Measurements from ENCODE around the gene HDAC4. TPM values are rescaled to one million over a fixed set of nuclear protein-coding genes. Genes with fewer than 3 reads are reported as not detected.

HDAC4 gene
- total and polyA plus RNA-seq, 2 donors (not counting 1 experiment from before 2014, with no cell fraction given): 13.5 to 46.0 TPM

DNA sequence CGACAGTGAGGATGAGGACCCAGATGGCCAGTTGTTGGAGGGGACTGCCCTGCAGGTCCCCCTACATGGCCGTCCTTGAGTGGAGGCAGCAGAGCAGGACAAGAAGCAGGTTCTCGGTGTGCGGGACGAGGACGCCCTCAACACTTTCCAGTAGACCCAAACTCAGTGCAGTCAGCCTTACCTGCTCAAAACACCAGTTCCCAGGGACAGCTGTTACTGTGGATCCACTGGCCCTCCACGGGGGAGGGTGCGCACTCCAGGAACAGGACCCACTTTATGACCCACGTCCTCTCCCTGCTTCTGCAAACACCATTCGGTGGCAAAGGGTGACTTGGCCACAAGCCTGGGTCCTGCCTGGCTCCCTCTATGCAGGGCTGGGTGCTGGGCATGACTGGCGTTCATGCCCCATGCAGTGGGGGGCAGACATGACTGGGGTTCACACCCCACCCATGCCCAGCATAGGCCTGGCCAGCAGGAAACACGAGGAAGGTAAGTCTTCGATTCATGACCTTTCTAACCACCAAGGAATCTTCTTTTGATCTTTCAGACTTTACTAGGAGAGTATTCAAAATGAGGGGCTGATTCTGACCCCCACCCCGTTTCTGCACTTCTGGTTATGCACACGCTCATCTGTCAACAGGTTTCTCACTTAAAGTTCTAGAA lies 233.7 kb downstream of the HDAC4 start:
- ChIA-PET POLR2A (no interaction called here), CTCF (no interaction called here)
- Histone ChIP-seq H3K4me2 (replicated peaks; ENCODE audit: low read depth, low read length, poor library complexity, severe bottlenecking) (no peak overlapping the region), H3K27ac (ENCODE audit: low read length in 2 of 2) (no peak overlapping the region), H2AFZ (ENCODE audit: insufficient read depth, low read depth, low read length, poor library complexity, severe bottlenecking) (no peak overlapping the region), H3K27me3 (replicated peaks in 1 of 4; ENCODE audit: control extremely low read depth in 1 of 4, control insufficient read depth in 3 of 4, insufficient read depth in 4 of 4, low read length in 3 of 4) (no peaks in the 10 kb centered on the region), H3K36me3 (replicated peaks in 1 of 2; ENCODE audit: control extremely low read depth in 1 of 2, control insufficient read depth in 1 of 2, extremely low read depth in 1 of 2, insufficient read depth in 2 of 2, low read length in 1 of 2) (no peaks in the 10 kb centered on the region), H3K9ac (ENCODE audit: low read length) (no peak overlapping the region), H3K9me3 (ENCODE audit: control extremely low read depth in 1 of 3, control insufficient read depth in 2 of 3, insufficient read depth in 1 of 3, low read length in 2 of 3) (peaks cover 1 to 12% (median 8%) of the 10 kb centered on the region in 3 donors), H3K79me2 (ENCODE audit: control insufficient read depth, insufficient read depth, low read length) (no peaks in the 10 kb centered on the region), H3K4me3 (ENCODE audit: control extremely low read depth in 1 of 5, extremely low read depth in 1 of 5, insufficient read depth in 1 of 5, low read depth in 2 of 5, low read length in 4 of 5) (no peak overlapping the region), H4K20me1 (ENCODE audit: control insufficient read depth, insufficient read depth, low read length, poor library complexity, severe bottlenecking) (no peaks in the 10 kb centered on the region), H3K4me1 (ENCODE audit: control insufficient read depth in 2 of 2, insufficient read depth in 2 of 2, low read length in 2 of 2) (no peaks in the 10 kb centered on the region)
- H3K27ac Mint-ChIP-seq: no peak overlapping the region
- no peaks in the 10 kb centered on the region for H3K27me3 Mint-ChIP-seq
- ATAC-seq (ENCODE audit: low read depth): no peak
- no peak for DNase-seq
- peaks cover 7% of the 10 kb centered on the region for H3K9me3 Mint-ChIP-seq (ENCODE audit: insufficient read depth)
- 96% methylated on average over 12 of the region's 15 CpGs for WGBS (ENCODE audit: insufficient coverage)
- intact Hi-C loops (cut with micrococcal nuclease): no loop called here
- H3K4me3 Mint-ChIP-seq: no peak overlapping the region
- TF ChIP-seq EZH2 (IDR thresholded peaks at IDR 0.05; ENCODE audit: borderline replicate concordance, insufficient read depth, low read depth, low read length, poor library complexity, severe bottlenecking): no peak
- TF ChIP-seq, protein P1, sequence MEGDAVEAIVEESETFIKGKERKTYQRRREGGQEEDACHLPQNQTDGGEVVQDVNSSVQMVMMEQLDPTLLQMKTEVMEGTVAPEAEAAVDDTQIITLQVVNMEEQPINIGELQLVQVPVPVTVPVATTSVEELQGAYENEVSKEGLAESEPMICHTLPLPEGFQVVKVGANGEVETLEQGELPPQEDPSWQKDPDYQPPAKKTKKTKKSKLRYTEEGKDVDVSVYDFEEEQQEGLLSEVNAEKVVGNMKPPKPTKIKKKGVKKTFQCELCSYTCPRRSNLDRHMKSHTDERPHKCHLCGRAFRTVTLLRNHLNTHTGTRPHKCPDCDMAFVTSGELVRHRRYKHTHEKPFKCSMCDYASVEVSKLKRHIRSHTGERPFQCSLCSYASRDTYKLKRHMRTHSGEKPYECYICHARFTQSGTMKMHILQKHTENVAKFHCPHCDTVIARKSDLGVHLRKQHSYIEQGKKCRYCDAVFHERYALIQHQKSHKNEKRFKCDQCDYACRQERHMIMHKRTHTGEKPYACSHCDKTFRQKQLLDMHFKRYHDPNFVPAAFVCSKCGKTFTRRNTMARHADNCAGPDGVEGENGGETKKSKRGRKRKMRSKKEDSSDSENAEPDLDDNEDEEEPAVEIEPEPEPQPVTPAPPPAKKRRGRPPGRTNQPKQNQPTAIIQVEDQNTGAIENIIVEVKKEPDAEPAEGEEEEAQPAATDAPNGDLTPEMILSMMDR (IDR thresholded peaks at IDR 0.05): no peak
- no peaks in the 10 kb centered on the region for H3K4me1 Mint-ChIP-seq

DNA sequence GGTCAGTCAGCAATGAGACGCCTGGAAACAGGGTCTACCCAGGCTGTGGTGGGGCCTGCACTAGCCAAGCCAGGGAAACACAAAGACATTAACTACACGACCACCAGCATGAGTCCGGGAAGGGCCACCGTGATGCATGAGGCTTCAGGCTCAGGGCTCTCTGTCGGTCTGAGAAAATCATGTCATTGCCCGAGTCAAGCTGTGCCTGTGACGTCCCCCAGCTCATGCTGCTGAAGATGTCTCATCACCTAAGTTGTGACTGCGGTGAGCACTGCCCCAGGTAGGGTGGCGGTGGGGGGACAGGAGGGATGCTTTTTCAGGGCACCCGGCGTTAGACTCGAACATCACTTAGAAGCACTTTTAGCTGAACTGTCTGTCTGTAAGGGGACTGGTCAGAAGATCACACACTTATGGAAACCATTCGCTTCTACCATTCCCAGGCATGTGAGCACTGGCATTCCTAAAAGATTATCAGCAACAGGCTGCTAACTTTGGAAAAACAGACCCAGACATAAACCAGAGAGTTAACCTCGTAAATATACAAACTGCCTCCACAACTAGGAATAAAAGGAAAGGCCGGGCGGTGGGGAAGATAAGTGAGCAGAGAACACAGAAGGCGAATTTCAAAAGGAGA lies 234.5 kb downstream of the HDAC4 start:
- DNase-seq (no peak), ATAC-seq (ENCODE audit: low read depth) (no peak)
- Histone ChIP-seq H3K9ac (ENCODE audit: low read length) (no peak overlapping the region), H3K4me2 (replicated peaks; ENCODE audit: low read depth, low read length, poor library complexity, severe bottlenecking) (no peak overlapping the region), H3K4me3 (ENCODE audit: control extremely low read depth in 1 of 5, extremely low read depth in 1 of 5, insufficient read depth in 1 of 5, low read depth in 2 of 5, low read length in 4 of 5) (no peak overlapping the region), H3K4me1 (ENCODE audit: control insufficient read depth in 2 of 2, insufficient read depth in 2 of 2, low read length in 2 of 2) (no peaks in the 10 kb centered on the region), H3K36me3 (replicated peaks in 1 of 2; ENCODE audit: control extremely low read depth in 1 of 2, control insufficient read depth in 1 of 2, extremely low read depth in 1 of 2, insufficient read depth in 2 of 2, low read length in 1 of 2) (no peaks in the 10 kb centered on the region), H3K9me3 (ENCODE audit: control extremely low read depth in 1 of 3, control insufficient read depth in 2 of 3, insufficient read depth in 1 of 3, low read length in 2 of 3) (peaks cover 0 to 8% (median 8%) of the 10 kb centered on the region in 3 donors), H3K27me3 (replicated peaks in 1 of 4; ENCODE audit: control extremely low read depth in 1 of 4, control insufficient read depth in 3 of 4, insufficient read depth in 4 of 4, low read length in 3 of 4) (no peaks in the 10 kb centered on the region), H4K20me1 (ENCODE audit: control insufficient read depth, insufficient read depth, low read length, poor library complexity, severe bottlenecking) (no peaks in the 10 kb centered on the region), H3K79me2 (ENCODE audit: control insufficient read depth, insufficient read depth, low read length) (no peaks in the 10 kb centered on the region), H3K27ac (ENCODE audit: low read length in 2 of 2) (no peak overlapping the region), H2AFZ (ENCODE audit: insufficient read depth, low read depth, low read length, poor library complexity, severe bottlenecking) (no peak overlapping the region)
- ChIA-PET CTCF (no interaction called here), POLR2A (no interaction called here)
- no peaks in the 10 kb centered on the region for H3K4me1 Mint-ChIP-seq
- intact Hi-C loops (cut with micrococcal nuclease): no loop called here
- no peak overlapping the region for H3K27ac Mint-ChIP-seq
- WGBS (ENCODE audit: insufficient coverage): 92% methylated on average over 8 of the region's 17 CpGs
- H3K27me3 Mint-ChIP-seq: no peaks in the 10 kb centered on the region
- H3K4me3 Mint-ChIP-seq: no peak overlapping the region
- TF ChIP-seq, protein P1 (IDR thresholded peaks at IDR 0.05): no peak
- TF ChIP-seq EZH2 (IDR thresholded peaks at IDR 0.05; ENCODE audit: borderline replicate concordance, insufficient read depth, low read depth, low read length, poor library complexity, severe bottlenecking): no peak
- peaks cover 3% of the 10 kb centered on the region for H3K9me3 Mint-ChIP-seq (ENCODE audit: insufficient read depth)
